Transverse colon (tissue), 4 donors: ENCODE results near the gene AGBL4. TPM values are rescaled to one million over a fixed set of nuclear protein-coding genes. Genes with fewer than 3 reads are reported as not detected.

ENCODE experiments used
- DNase-seq: peaks from one replicate; pipeline ENCODE4 v3.0.0-alpha.2; 2019
- H3K27ac ChIP-seq, 4 donors: fragments of 200-600 bp; sonication (generic); 2 replicates each; pipeline ENCODE4 v1.5.1; 2016 to 2018; ENCODE audit warnings: inconsistent platforms in 4 of 4
- H3K27me3 ChIP-seq: fragments of 200-600 bp; sonication (generic); 2 replicates; pipeline ENCODE4 v1.5.1; 2017; ENCODE audit warnings: inconsistent platforms
- H3K36me3 ChIP-seq, 4 donors: fragments of 200-600 bp; sonication (generic); 2 replicates each; pipeline ENCODE4 v1.5.1; 2017 to 2019; ENCODE audit warnings: inconsistent platforms in 4 of 4
- H3K4me1 ChIP-seq, 4 donors: fragments of 200-600 bp; sonication (generic); 2 replicates each; pipeline ENCODE4 v1.5.1; 2017 to 2020; ENCODE audit warnings: inconsistent platforms in 4 of 4
- H3K4me3 ChIP-seq, 4 donors: fragments of 200-600 bp; sonication (generic); 1 replicate in 1 of 4; 2 replicates in 3 of 4; pipeline versions ENCODE4 v1.5.1 to v1.6.1; 2017 to 2019; ENCODE audit warnings: inconsistent platforms in 4 of 4
- H3K9me3 ChIP-seq, 2 donors: fragments of 200-600 bp; sonication (generic); 2 replicates each; pipeline ENCODE4 v1.5.1; 2017 to 2019; ENCODE audit warnings: inconsistent platforms in 2 of 2
- CTCF ChIP-seq, 5 experiments: fragments of 200-600 bp in 3 of 5; fragments of 450-650 bp in 2 of 5; sonication (generic) in 3 of 5; IDR thresholded peaks; 1 replicate in 2 of 5; 2 replicates in 3 of 5; pipeline ENCODE4 v1.5.1; 2016 to 2017; ENCODE audit warnings: antibody characterized with exemption in 5 of 5, inconsistent platforms in 3 of 5, mild to moderate bottlenecking in 2 of 5, moderate library complexity in 1 of 5
- EP300 ChIP-seq: sonication (generic); formaldehyde crosslinking; IDR thresholded peaks from one replicate; pipeline ENCODE4 v1.6.1; 2017; ENCODE audit warnings: antibody characterized with exemption, low read depth
- POLR2A ChIP-seq: fragments of 450-650 bp; IDR thresholded peaks from one replicate; pipeline ENCODE4 v1.6.1; 2016; ENCODE audit warnings: antibody characterized with exemption, mild to moderate bottlenecking, moderate library complexity
- POLR2AphosphoS5 ChIP-seq, 3 donors: sonication (generic); formaldehyde crosslinking; IDR thresholded peaks; one replicate each; pipeline ENCODE4 v1.6.1; 2016; ENCODE audit warnings: antibody characterized with exemption in 3 of 3
- WGBS, 2 donors: methylation state at CpG; one replicate each; pipeline ENCODE4 v1.1.5; 2018; ENCODE audit warnings: low coverage in 1 of 2; 5-methylcytosine and 5-hydroxymethylcytosine counted together
- in situ Hi-C, 4 donors: fragments of 200-750 bp; cut with MboI; loops; one replicate each; pipeline versions ENCODE4 v1.15.0 to v1.15.1; 2017; ENCODE audit warnings: low sequenced_read_pairs in 3 of 4, low pct_ligation_motif_present in 1 of 4, low pct_unique_long_range_greater_than_20kb in 1 of 4
- intact Hi-C: fragments of 100-400 bp; cut with DNase I; formaldehyde crosslinking; loops from one replicate; pipeline ENCODE4 v1.15.1; 2023; ENCODE audit warnings: low total_unique reads
- total RNA-seq, 4 donors: library from RNA; depleted of rRNA; stranded (reverse); fragments of >200 nt; gene quantifications; one replicate each; pipeline ENCODE4 v1.1.0, GENCODE V29; 2016

Gene AGBL4
- total RNA-seq, 4 donors from 2014 or later, result 0.82 TPM; not detected in 3

GRCh38 chr1:49389699-49390098, 634.1 kb downstream of the AGBL4 start:
- intact Hi-C loops, result no loop called here
- Histone ChIP-seq H3K9me3 (peaks cover 0 to 5% of the 10 kb centered on the region in 2 donors), H3K4me1 (no peaks in the 10 kb centered on the region), H3K27me3 (no peaks in the 10 kb centered on the region), H3K36me3 (no peaks in the 10 kb centered on the region), H3K27ac (no peak overlapping the region), H3K4me3 (no peak overlapping the region)
- TF ChIP-seq POLR2AphosphoS5 (IDR thresholded peaks at IDR 0.05) (no peak), CTCF (IDR thresholded peaks at IDR 0.05) (no peak), POLR2A (no peak), EP300 (no peak)
- in situ Hi-C loops, result loop anchor here in 1 of 4 donors (10.0 kb wide), 1 partner anchor 55 kb away; no protein-coding TSS in a partner anchor
- DNase-seq, result no peak

- WGBS, 2 donors, result 86 to 88% methylated on average over 2 to 7 of the region's 7 CpGs
- intact Hi-C loops (no loop called here), in situ Hi-C loops (no loop called here)
- DNase-seq, result no peak
- H3K4me1 ChIP-seq, result no peaks in the 10 kb centered on the region
- H3K27me3 ChIP-seq, result no peaks in the 10 kb centered on the region
- H3K36me3 ChIP-seq, result no peaks in the 10 kb centered on the region
- H3K9me3 ChIP-seq, result no peaks in the 10 kb centered on the region
- no peak overlapping the region for H3K27ac ChIP-seq
- no peak overlapping the region for H3K4me3 ChIP-seq
- TF ChIP-seq EP300 (no peak), CTCF (IDR thresholded peaks at IDR 0.05) (no peak), POLR2A (no peak), POLR2AphosphoS5 (IDR thresholded peaks at IDR 0.05) (no peak)
Measured at GRCh38 chr1:49364676-49365075, 659.1 kb downstream of the AGBL4 start.

GRCh38 chr1:49363628-49364027, 660.1 kb downstream of the AGBL4 start:
- in situ Hi-C loops, result no loop called here
- no peaks in the 10 kb centered on the region for H3K4me1 ChIP-seq
- no peaks in the 10 kb centered on the region for H3K9me3 ChIP-seq
- no peaks in the 10 kb centered on the region for H3K27me3 ChIP-seq
- TF ChIP-seq POLR2AphosphoS5 (IDR thresholded peaks at IDR 0.05) (no peak), EP300 (no peak), CTCF (IDR thresholded peaks at IDR 0.05) (no peak), POLR2A (no peak)
- no peaks in the 10 kb centered on the region for H3K36me3 ChIP-seq
- no peak overlapping the region for H3K27ac ChIP-seq
- no peak overlapping the region for H3K4me3 ChIP-seq
- intact Hi-C loops, result no loop called here
- WGBS, 2 donors, result 83 to 100% methylated on average over 1 of the region's 1 CpG
- no peak for DNase-seq

GRCh38 chr1:49358036-49358435, 665.7 kb downstream of the AGBL4 start:
- intact Hi-C loops (no loop called here), in situ Hi-C loops (no loop called here)
- no peak for DNase-seq
- Histone ChIP-seq H3K4me1 (no peaks in the 10 kb centered on the region), H3K36me3 (no peaks in the 10 kb centered on the region), H3K9me3 (no peaks in the 10 kb centered on the region), H3K27ac (no peak overlapping the region), H3K27me3 (no peaks in the 10 kb centered on the region), H3K4me3 (no peak overlapping the region)
- TF ChIP-seq EP300 (no peak), POLR2AphosphoS5 (IDR thresholded peaks at IDR 0.05) (no peak), POLR2A (no peak), CTCF (IDR thresholded peaks at IDR 0.05) (no peak)
- 27 to 40% methylated on average over 1 of the region's 1 CpG for WGBS, 2 donors
